Choroid plexus epithelial cell (primary cell): ENCODE measurements around the gene IGFBP2.

Experiments
- DNase-seq: peaks from one replicate; pipeline ENCODE4 v3.0.0-alpha.2; 2010; ENCODE audit warnings: low read depth
- H3K4me3 ChIP-seq: 2 replicates; pipeline ENCODE4 v1.5.1; 2011; ENCODE audit warnings: low read depth, mild to moderate bottlenecking, control low read depth, low read length, moderate library complexity
- TF ChIP-seq, protein P1 (sequence below): conservative IDR thresholded peaks from 2 replicates; pipeline ENCODE4 v1.5.1; 2011; ENCODE audit warnings: low read depth, mild to moderate bottlenecking, control low read depth, inconsistent platforms, low read length, moderate library complexity

The IGFBP2 gene

GRCh38 chr2:216713691-216714336 lies 80.6 kb downstream of the IGFBP2 start:
- TF ChIP-seq, protein P1, sequence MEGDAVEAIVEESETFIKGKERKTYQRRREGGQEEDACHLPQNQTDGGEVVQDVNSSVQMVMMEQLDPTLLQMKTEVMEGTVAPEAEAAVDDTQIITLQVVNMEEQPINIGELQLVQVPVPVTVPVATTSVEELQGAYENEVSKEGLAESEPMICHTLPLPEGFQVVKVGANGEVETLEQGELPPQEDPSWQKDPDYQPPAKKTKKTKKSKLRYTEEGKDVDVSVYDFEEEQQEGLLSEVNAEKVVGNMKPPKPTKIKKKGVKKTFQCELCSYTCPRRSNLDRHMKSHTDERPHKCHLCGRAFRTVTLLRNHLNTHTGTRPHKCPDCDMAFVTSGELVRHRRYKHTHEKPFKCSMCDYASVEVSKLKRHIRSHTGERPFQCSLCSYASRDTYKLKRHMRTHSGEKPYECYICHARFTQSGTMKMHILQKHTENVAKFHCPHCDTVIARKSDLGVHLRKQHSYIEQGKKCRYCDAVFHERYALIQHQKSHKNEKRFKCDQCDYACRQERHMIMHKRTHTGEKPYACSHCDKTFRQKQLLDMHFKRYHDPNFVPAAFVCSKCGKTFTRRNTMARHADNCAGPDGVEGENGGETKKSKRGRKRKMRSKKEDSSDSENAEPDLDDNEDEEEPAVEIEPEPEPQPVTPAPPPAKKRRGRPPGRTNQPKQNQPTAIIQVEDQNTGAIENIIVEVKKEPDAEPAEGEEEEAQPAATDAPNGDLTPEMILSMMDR, result no peak
- peak; percentile 90 for DNase-seq
- H3K4me3 ChIP-seq, result no peak overlapping the region
